Activated CD4-positive, CD25-positive, alpha-beta regulatory T cell treated with anti-CD3 and anti-CD28 coated beads, Interleukin-2, amount 50 U/mL, for 24 hours (primary cell): ENCODE measurements around the gene FMO4.
"Not testable (repeated sequence)": the region's sequence is repeated elsewhere in the genome, so short reads cannot be mapped to it uniquely, and the experiment has no call there.

Source experiments
- ATAC-seq, 2 donors: fragments of 150-1000 bp; cut with Tn5 transposase; one replicate each; pipeline ENCODE4 v1.10.0; 2021; ENCODE audit warnings: mild to moderate bottlenecking in 1 of 2, moderate library complexity in 1 of 2

Gene FMO4

GRCh38 chr1:171313835-171314320 lies at the start of gene FMO4:
TSS of gene FMO4 (plus strand) at chr1:171314183. CDS start at chr1:171319826, 5,643 bp downstream.
- peak; percentile 100 for ATAC-seq

GRCh38 chr1:171265686-171266085 lies 48.3 kb upstream of the FMO4 start:
- no peak for ATAC-seq

GRCh38 chr1:171266930-171267329 lies 47.1 kb upstream of the FMO4 start:
- no peak for ATAC-seq

- no peak for ATAC-seq
Observed at GRCh38 chr1:171267391-171267790, 46.6 kb upstream of the FMO4 start.

GRCh38 chr1:171270806-171271205 lies 43.2 kb upstream of the FMO4 start:
- ATAC-seq = no peak

DNA sequence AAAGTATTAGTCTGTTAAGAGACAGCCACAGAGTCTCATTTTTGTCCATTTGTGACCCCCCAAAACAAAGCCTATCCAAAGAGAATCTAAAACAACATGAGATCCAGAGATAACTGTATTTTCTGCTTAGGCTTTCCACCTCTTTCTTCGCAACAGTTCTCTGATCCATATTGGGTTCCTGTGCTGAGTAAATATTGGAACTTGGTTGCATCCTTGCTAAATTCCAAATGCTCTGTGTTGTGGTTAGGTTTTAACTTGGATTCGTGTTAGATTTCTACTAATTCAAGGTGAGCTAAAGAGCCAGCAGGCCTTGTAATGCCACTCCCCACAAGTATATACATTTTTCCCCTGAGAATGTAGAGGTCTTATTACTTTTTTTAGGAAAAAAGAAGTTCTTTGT lies 36.4 kb upstream of the FMO4 start:
- ATAC-seq = no peak

- no peak for ATAC-seq
Observed at GRCh38 chr1:171279234-171279633, 34.7 kb upstream of the FMO4 start.

DNA sequence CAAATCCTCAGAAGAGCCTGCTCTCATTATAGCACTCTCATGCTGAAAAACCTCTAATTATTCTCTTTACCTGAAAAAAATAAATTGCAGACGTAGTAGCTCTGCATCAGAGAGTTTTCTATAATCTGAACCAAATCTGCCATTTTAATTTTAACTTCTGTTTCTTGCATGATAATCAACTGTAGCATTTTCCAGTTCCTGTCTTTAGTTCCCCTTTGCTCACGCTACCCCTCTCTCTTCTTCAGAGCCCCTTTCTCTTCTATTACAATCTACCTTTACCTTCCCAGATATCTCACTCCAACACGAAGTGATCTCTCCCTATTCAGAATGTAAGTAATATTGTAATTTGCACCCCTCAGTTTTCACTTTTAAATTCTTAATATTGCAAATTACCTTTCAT lies 34.3 kb upstream of the FMO4 start:
- ATAC-seq = no peak

- ATAC-seq = no peak
Observed at GRCh38 chr1:171280599-171280998, 33.4 kb upstream of the FMO4 start.

GRCh38 chr1:171286032-171286705 lies 27.8 kb upstream of the FMO4 start:
- no peak for ATAC-seq

DNA sequence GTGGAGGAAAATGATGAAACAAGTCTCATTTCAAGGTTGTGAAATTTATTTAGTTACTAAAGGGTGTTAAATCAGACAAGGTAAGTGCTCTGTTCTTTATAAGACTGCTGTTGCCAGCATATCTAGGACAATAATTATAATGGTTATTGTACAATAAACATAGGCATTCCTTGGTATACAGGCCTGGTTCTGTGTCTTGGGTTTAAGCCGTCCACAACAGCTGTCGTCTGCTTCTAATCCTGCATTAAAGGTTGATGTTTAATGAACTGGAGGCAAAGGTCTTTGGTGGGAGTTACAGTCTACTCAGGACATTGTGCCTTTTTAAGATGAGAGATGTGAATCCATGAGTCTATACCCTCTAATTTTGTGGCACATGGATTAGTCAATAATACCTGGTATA lies 23.4 kb upstream of the FMO4 start:
- ATAC-seq = no peak

- ATAC-seq = no peak
Observed at GRCh38 chr1:171292799-171293198, 21.2 kb upstream of the FMO4 start.

GRCh38 chr1:171295383-171295782 lies 18.6 kb upstream of the FMO4 start:
- ATAC-seq = not testable (repeated sequence)

DNA sequence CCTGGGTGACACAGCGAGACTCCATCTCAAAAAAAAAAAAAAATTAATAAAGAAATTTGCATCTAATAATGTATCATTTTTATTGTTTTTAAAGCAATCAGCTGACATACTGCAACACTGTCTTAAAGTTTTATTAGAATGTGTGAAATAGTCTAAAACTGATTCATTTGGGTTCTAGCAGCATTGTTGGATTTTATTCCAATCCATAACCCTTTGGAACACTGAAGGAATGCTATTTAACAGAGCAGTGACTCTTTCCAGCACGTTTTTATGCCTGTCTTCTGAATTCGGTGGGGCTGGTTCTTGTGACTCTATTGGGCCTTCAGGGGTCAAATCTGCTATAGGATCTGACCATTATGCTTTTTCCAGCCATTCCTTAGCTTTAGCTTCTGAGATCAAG lies 18.2 kb upstream of the FMO4 start:
- no peak for ATAC-seq

GRCh38 chr1:171296897-171297296 lies 17.1 kb upstream of the FMO4 start:
- ATAC-seq = no peak

DNA sequence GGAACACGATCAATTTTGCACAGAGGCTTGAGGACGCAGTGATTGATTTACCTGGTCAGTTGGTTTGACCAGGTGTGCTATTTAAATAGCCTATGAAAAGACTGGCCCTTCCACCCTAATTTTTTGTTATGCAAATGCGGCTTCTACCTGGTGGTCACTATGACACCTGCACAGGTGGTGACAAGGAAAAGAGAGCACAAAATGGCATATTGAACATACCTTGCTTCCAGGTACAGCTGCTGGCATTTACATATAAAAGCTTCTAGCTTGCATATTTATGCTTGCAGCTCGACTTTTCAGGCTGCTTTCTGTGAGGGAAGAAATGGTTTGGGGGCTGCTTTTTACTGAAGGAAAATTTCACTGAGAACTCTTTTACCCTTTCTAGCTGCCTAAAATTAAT lies 15.3 kb upstream of the FMO4 start:
- ATAC-seq = no peak

GRCh38 chr1:171299342-171299741 lies 14.6 kb upstream of the FMO4 start:
- ATAC-seq = no peak

DNA sequence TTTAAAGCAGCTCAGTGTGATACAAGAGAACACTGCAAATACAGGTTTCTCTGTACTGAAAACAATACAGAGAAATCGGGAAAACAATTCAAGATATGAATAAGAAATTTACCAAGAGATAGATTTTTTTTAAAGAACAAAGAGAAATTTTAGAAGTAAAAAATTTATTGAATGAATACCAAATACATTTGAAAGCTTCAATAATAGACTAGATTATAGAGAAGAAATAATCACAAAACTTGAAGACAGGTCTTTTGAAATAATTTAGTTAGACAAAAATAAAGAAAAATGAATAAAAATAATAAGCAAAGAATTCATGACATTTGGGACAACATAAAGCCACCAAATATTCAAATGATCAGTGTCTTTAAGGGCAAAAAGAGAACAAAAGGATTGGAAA lies 13.6 kb upstream of the FMO4 start:
- ATAC-seq = no peak

- no peak for ATAC-seq
Observed at GRCh38 chr1:171310661-171311087, 3.3 kb upstream of the FMO4 start.

GRCh38 chr1:171311771-171312558 lies 2.0 kb upstream of the FMO4 start:
- ATAC-seq = no peak

DNA sequence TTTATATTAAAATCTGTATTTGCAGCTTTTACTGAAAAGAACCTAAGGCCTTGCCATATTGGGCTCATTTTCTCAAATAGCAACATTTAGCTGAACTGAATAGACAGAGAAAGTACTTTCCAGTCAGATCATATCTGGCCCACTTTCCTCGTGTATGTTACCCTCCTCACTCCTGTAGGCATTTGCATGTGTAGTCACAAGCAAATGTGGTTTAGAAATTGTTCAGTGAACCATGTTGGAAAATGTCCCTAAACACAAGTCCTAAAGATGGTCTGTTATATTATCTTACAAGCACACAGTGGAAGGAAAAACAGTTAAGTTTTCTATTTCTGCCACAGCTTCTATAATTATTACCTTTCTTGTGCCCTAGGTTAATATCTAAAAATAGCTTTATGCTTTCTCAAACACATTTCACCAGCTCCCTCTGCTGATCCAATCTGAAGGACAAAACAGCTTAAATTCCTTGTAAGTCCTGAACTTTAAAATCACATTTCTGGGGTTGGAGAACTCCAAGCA lies 606 bp upstream of the FMO4 start:
- ATAC-seq = no peak

DNA sequence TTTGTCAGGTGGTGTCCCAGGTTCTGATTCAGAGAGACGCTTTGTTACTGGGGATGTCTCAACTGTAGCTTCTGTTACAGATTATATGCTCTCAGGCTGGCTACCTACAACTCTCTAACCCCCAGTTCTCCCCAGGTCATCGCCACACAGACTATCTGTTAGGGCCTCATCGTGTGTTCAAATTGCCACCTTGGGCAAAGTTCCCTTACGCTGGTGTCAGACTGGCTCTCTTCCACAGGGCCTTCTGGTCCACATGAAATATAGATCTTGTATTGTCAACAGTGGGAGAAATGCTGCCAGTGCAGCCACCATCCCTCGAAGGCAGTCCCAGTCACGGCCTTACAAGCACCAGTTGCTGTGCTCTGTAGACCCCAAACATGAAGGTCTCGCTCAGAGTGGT lies 15.3 kb downstream of the FMO4 start:
- no peak for ATAC-seq

GRCh38 chr1:171334024-171334640 lies 20.1 kb downstream of the FMO4 start:
- no peak for ATAC-seq

- ATAC-seq = no peak
Observed at GRCh38 chr1:171335964-171336363, 22.0 kb downstream of the FMO4 start.
